GM18505 (cell line): ENCODE results near the gene PRODH.
"Not testable (repeated sequence)": the region's sequence is repeated elsewhere in the genome, so short reads cannot be mapped to it uniquely, and the experiment has no call there.

Experiments used
- ATAC-seq: cut with Tn5 transposase; IDR thresholded peaks from one replicate; pipeline ENCODE4 v1.9.1; 2021; ENCODE audit not compliant: unreplicated experiment
- POLR2A ChIP-seq: IDR thresholded peaks from 4 replicates; pipeline ENCODE4 v1.6.1; 2011; ENCODE audit warnings: borderline replicate concordance; ENCODE audit not compliant: insufficient read depth, insufficient read length; ENCODE audit errors: extremely low read depth

The PRODH gene

GRCh38 chr22:18971321-18971751, 35.2 kb upstream of the PRODH start:
- no peak for TF ChIP-seq POLR2A
- ATAC-seq, result no peak

- ATAC-seq, result no peak
- no peak for TF ChIP-seq POLR2A
These were observed 34.8 kb upstream of the PRODH start for GRCh38 chr22:18970948-18971315.

- TF ChIP-seq POLR2A, result no peak
- no peak for ATAC-seq
These were observed 34.3 kb upstream of the PRODH start for GRCh38 chr22:18970176-18970947.

DNA sequence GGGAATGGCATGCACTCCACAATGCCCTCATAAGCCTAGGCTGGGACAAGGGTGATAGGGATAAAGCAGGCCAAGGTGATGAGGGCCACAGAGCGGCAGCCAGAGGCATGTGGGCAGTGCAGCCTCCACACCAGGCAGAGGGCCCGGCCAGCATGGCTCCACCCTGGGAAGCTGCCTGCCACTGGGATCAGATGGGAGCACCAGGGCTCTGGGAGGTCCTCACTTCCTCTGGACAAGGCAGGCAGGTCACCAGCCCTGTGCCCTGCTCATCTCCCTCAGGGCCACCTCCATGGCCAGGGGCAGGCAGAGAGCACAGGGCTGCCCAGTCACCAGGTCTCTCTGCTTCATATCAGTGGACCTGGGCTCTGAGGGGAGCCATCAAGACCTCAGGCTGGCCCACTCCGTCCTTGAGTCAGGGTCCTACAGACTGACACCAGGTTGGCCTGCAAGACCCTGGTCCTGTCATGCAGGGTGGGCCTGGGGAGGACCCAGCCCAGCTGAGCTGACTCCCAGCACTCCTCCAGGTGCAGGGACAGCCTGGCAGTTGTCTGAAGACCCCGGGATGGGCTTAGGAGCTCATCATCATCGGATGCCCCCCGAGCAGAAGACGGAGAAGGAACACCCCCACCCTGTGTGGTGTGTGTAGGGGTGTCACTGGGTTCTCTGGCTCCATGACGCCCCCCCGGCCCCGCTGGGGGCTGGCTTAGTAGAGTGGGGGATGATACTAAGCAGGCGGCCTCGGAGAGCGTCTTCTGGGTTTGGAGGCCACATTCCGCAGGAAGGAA, 33.3 kb upstream of the PRODH start:
- ATAC-seq, result not testable (repeated sequence)

DNA sequence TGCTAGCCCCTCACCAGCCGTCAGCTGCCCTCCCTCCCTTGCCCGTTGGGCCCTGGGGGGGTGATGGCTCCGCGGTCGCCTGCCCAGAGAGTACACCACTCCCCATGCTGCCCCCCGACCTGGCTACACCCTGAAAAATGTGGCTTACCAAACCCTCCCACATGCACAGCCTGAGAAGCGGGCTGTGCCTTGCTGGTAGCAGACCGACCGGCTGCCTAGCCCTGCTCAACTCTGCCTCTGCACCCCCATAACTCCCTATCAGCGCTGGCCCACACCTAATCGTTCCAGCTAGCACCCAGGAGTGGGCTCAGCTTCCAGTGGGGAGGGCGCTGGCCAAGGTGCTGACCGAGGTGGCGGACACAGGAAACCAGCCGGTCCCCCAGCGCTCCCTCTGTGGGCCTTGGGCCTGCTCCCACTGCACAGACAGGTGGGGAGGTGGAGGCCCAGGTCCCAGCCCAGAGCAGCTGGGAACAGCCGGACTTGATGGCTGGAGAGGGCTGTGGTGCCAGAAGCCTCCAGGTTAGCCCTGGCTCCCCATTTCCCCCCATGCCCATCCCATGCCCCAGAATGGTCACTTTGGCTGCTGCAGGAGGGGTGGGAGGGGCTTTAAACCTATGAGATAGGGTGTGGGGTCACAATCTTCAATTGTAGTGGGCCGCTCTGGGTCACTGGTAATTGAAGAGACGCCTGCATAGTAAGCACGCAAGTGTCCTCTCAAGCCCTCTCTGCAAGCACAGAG, 32.1 kb upstream of the PRODH start:
- ATAC-seq, result no peak

DNA sequence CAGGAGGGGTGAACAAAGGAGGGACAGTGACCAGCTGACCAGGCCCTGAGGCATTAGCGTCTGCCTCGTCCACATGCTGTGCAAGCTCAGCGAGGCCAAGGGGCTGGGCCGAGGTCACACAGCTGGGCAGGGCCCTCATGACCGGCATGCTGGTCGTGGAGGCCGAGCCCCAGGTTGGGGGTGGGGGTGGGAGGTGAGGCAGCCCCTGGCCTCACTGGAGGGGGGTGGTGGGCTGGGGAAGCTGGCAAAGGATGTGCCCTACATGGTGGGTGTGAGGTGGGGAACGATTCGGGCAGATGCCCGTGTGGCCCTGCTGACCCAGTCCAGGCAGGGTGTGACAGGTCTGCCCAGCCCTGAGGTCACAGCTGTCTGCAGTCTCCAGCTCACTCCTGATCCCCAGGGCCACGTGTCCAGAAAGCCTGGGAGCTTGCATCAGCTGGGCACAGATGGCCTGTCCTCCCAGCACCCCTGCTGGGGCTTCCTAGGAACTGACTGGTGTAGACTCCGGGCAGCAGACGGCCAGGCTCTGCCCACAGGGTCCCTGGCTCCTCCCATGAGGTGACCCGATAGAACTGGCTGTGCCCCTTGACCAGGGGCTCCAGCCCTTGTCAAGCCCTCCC, 31.4 kb upstream of the PRODH start:
- ATAC-seq, result not testable (repeated sequence)

More for the DNA sequence above, 32.1 kb upstream of the PRODH start:
- TF ChIP-seq POLR2A, result no peak

GRCh38 chr22:18966748-18967147, 30.7 kb upstream of the PRODH start:
- TF ChIP-seq POLR2A, result no peak
- ATAC-seq, result no peak

GRCh38 chr22:18965526-18966421, 29.7 kb upstream of the PRODH start:
- ATAC-seq, result no peak
- no peak for TF ChIP-seq POLR2A

DNA sequence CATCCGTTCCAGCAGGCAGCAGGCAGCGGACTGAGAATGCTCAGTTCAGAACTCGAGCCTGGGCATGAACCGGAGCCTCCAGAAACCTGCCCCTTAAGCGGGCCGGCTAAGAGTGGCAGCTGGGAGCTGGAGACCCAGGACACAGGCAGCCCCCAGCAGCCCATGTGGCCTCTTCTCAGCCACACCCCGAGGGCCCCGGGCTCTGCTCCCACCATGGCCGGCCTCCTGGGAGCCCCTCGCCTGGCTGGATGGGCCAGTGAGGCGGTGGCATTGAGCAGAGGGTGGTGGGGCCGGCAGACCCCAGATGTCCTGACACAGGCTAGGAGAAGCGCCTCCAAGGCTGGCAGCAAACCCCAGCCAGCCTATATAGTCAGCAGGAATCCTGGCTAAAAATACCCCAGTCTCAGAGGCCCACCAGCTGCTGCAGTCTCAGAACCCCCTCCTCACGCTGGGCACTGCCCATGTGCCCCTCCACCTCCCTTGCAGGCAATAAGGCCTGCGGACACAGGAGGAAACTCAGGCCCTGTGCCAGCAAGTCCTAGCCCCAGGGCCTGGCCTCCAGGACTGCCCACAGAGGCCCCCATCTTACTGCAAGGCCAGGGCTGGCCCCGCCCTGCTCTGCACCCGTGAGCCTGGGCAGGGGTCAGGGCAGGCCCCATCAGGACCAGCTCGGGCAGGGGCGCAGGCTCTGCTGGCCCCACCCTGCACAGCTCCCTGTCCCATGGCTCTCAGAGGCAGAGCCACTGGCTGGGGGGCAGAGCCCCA, 28.6 kb upstream of the PRODH start:
- ATAC-seq, result not testable (repeated sequence)

GRCh38 chr22:18964051-18964450, 28.0 kb upstream of the PRODH start:
- not testable (repeated sequence) for ATAC-seq

DNA sequence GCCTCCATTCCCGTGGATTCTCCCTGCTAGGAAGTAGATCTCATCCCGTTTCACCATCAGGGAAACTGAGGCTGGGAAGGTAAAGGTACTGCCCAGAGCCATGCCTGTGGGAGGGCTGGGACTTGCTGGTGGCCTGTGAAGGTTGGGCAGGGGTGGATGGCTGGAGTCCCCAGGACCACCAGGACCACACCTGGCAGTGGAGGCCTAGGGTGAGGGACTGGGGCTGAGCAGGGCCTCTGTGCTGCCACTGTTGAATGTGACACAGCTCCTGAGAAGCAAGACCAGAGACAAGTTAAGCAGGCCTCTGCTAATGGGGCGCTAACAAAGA, 26.2 kb upstream of the PRODH start:
- ATAC-seq, result no peak
- no peak for TF ChIP-seq POLR2A

- ATAC-seq, result not testable (repeated sequence)
These were observed 25.7 kb upstream of the PRODH start for GRCh38 chr22:18961632-18962307.

DNA sequence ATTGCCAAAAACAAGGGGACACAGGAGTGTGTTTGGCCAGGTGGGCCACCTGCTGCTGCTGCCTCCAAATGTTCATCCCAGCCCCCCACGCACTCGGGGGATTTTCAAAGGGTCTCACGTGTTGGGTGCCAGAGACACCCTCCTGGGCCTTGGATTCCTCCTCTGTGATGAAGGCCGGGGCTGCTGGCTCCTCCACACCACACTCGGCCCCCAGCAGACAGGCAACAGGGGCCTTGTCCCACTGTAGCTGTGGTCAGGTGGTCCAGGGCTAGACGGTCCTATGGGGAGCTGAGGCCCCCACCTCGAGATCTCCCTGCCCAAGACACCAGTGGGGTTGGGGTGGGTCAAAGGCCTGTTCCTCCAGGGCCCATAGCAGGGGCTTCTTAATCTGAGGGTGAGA, 25.1 kb upstream of the PRODH start:
- not testable (repeated sequence) for ATAC-seq

DNA sequence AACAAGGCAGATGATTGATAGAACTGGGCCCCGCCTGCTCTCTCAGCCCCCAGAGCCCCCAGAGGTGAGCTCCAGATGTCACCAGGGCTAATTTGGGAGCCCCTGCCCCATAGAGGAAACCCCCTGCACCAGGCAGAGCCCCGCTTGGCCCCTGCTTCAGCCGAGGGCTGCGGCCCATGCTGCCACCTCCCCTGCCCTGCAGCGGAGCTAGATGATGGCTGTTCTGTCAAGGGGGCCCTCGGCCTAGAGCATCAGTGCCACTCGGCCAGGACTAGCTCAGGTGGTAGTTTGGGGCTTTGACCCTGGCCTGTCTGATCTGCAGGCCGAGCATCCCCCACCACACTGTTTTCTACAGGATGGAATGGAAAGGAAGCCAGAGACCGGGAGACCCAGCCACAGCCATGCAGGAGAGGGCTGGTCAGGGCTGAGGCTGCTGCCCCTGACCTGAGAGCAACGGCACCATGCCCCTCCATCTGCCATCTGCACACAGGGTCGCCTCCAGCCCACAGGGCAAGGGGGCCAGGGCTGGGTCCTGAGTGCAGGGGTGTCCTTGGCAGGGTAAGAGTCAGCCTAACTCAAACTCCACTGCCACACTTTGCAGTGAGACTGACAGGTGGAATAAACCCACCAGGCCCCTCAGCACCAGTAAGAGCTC, 24.2 kb upstream of the PRODH start:
- ATAC-seq, result not testable (repeated sequence)

DNA sequence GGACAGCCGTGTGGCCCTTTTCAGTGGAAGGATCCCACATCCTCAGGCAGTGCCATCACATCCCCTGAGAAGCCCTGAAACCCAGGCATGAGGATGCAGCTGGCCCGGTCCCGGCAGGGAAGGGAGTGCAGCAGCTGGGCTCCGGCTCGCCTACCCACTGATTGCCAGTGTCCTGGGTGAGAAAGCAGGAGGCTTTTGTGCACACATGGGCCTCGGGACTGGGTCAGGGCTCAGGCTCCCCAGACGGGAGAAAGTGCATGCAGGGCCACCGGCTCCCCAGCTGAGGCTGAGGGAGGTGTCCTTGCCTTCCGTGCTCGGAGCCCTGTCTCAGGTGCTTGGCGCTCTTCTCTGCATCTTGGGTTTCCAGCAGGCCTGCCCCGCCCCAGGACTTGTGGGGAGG, 23.6 kb upstream of the PRODH start:
- not testable (repeated sequence) for ATAC-seq

DNA sequence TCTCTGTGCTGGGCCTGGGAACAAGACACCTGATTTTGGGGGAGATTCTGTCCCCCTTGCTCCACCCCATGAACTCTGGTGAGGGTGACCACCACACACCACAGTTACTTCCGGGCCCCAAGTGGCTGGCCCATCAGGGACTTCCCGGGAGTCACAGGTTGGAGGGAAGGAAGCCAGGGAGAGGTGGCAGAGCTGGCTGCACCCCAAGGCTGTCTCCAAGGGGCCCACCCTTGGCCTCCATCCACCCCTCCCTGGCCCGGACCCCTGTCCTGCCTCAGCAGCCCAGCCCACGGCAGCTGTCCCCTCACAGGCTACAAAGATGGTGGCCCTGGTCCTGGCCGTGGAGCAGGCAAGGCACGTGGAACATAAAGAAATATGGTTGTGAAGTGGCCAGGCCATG, 23.2 kb upstream of the PRODH start:
- not testable (repeated sequence) for ATAC-seq

- ATAC-seq, result not testable (repeated sequence)
These were observed 22.6 kb upstream of the PRODH start for GRCh38 chr22:18958738-18959137.

DNA sequence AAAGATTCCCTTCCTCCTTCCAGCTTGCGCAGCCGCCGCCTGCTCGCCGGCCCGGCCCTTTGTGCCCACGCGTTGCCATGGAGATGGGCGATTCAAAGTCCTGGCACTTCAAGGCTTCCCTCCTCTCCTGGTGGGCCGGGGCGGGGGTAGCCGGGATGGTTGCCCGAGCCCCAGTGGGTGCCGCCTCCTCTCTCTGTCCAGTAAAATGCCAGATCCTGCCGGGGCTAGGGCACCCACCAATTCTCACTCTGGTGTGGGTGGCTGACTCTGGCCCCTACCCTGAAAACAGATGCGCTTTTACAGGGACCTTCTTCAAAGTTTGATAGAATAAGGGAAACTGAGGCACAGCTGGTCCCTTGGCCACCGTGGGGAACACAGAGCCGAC, 22.2 kb upstream of the PRODH start:
- not testable (repeated sequence) for ATAC-seq
